GM19238 (cell line): ENCODE results near the gene DMKN.

Experiments used
- DNase-seq: peaks from one replicate; pipeline ENCODE4 v3.0.0; 2011; ENCODE audit warnings: low spot score; ENCODE audit not compliant: insufficient read length

Gene DMKN

GRCh38 chr19:35513628-35514281 lies at the start of gene DMKN:
Gene DMKN (minus strand): TSS chr19:35513649. CDS start chr19:35513475, 174 bp downstream.
- no peak for DNase-seq

- no peak for DNase-seq
These were observed 49.3 kb upstream of the DMKN start for GRCh38 chr19:35562776-35563175.

GRCh38 chr19:35562336-35562735 lies 48.9 kb upstream of the DMKN start:
- DNase-seq: no peak

GRCh38 chr19:35561436-35561835 lies 48.0 kb upstream of the DMKN start:
- no peak for DNase-seq

GRCh38 chr19:35560677-35561076 lies 47.2 kb upstream of the DMKN start:
- DNase-seq: no peak

- DNase-seq: no peak
These were observed 46.8 kb upstream of the DMKN start for GRCh38 chr19:35560271-35560670.

- no peak for DNase-seq
These were observed 46.3 kb upstream of the DMKN start for GRCh38 chr19:35559781-35560180.

- DNase-seq: peak; percentile 42
These were observed 45.8 kb upstream of the DMKN start for GRCh38 chr19:35559281-35559659.

- no peak for DNase-seq
These were observed 45.2 kb upstream of the DMKN start for GRCh38 chr19:35558400-35559280.

- peak; percentile 44 for DNase-seq
These were observed 44.3 kb upstream of the DMKN start for GRCh38 chr19:35557539-35558399.

- DNase-seq: no peak
These were observed 43.5 kb upstream of the DMKN start for GRCh38 chr19:35556846-35557538.

GRCh38 chr19:35556025-35556590 lies 42.7 kb upstream of the DMKN start:
- no peak for DNase-seq

- no peak for DNase-seq
These were observed 42.0 kb upstream of the DMKN start for GRCh38 chr19:35555301-35556005.

GRCh38 chr19:35554076-35554475 lies 40.6 kb upstream of the DMKN start:
- no peak for DNase-seq

GRCh38 chr19:35553385-35554000 lies 40.0 kb upstream of the DMKN start:
- no peak for DNase-seq

GRCh38 chr19:35552534-35553384 lies 39.3 kb upstream of the DMKN start:
- no peak for DNase-seq

GRCh38 chr19:35551091-35551810 lies 37.8 kb upstream of the DMKN start:
- no peak for DNase-seq

GRCh38 chr19:35549879-35550523 lies 36.6 kb upstream of the DMKN start:
- DNase-seq: no peak
